HFF-Myc (cell line): ENCODE measurements around the gene ZDHHC20.
A peak's percentile ranks its signal among the peaks of the same experiment; 100 is the strongest.

Experiments
- DNase-seq: peaks from one replicate; pipeline ENCODE4 v3.0.0-alpha.2; 2011; ENCODE audit warnings: low read depth; ENCODE audit errors: extremely low read depth
- H3K4me3 ChIP-seq: replicated peaks from 2 replicates; pipeline ENCODE4 v1.5.1; 2011; ENCODE audit warnings: low read depth, mild to moderate bottlenecking, control low read depth, low read length
- CTCF ChIP-seq: IDR thresholded peaks from 2 replicates; pipeline ENCODE4 v1.5.1; 2012; ENCODE audit warnings: mild to moderate bottlenecking, low read depth, low read length, control low read depth; ENCODE audit errors: missing control alignments

ZDHHC20 gene

GRCh38 chr13:21463424-21463823 is 4.3 kb upstream of the ZDHHC20 start:
- TF ChIP-seq CTCF: no peak
- H3K4me3 ChIP-seq: no peak overlapping the region
- no peak for DNase-seq

- TF ChIP-seq CTCF: no peak
- DNase-seq: no peak
- no peak overlapping the region for H3K4me3 ChIP-seq
These were observed 2.0 kb upstream of the ZDHHC20 start for GRCh38 chr13:21461131-21461530.

GRCh38 chr13:21458451-21458812 is 671 bp downstream of the ZDHHC20 start:
- TF ChIP-seq CTCF: no peak
- no peak for DNase-seq
- H3K4me3 ChIP-seq: peak overlapping the region; percentile 94

- TF ChIP-seq CTCF: no peak
- DNase-seq: no peak
- H3K4me3 ChIP-seq: no peak overlapping the region
These were observed 5.6 kb downstream of the ZDHHC20 start for GRCh38 chr13:21453387-21454081.

GRCh38 chr13:21450936-21451335 is 8.2 kb downstream of the ZDHHC20 start:
- DNase-seq: no peak
- no peak for TF ChIP-seq CTCF
- H3K4me3 ChIP-seq: no peak overlapping the region

- no peak for TF ChIP-seq CTCF
- H3K4me3 ChIP-seq: no peak overlapping the region
- no peak for DNase-seq
These were observed 12.4 kb downstream of the ZDHHC20 start for GRCh38 chr13:21446656-21447055.

- no peak for TF ChIP-seq CTCF
- no peak overlapping the region for H3K4me3 ChIP-seq
- DNase-seq: no peak
These were observed 13.3 kb downstream of the ZDHHC20 start for GRCh38 chr13:21445759-21446158.
